DMS114 treated with DMSO at 0.1 percent for 48 hours (cell line): ENCODE results near the gene BCO1.
A peak's percentile ranks its signal among the peaks of the same experiment; 100 is the strongest.

Experiments
- DNase-seq: peaks from one replicate; lab custom pipeline; 2025; ENCODE audit not compliant: unreplicated experiment; lab: John Stamatoyannopoulos, UW

The BCO1 gene

DNA sequence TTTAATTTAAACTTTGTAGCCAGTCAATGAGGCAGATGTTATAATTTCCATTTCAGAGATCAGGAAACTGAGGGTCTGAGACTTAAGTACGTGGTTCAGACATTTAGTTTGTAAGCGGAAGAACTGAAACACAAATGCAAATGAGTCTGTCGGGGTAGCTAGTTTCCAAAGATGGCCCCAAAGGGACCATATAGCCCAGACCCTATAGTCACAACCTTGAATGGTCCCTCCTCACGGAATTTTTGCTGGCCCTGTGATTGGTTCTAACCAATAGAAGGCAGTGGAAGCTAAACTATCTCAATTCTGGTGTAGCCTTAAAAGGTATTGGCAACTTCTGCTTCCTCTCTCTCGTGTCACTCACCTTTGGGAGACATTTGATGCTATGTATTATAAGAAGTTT lies 7.5 kb upstream of the BCO1 start:
- no peak for DNase-seq

GRCh38 chr16:81232740-81233367 lies 5.6 kb upstream of the BCO1 start:
- no peak for DNase-seq

DNA sequence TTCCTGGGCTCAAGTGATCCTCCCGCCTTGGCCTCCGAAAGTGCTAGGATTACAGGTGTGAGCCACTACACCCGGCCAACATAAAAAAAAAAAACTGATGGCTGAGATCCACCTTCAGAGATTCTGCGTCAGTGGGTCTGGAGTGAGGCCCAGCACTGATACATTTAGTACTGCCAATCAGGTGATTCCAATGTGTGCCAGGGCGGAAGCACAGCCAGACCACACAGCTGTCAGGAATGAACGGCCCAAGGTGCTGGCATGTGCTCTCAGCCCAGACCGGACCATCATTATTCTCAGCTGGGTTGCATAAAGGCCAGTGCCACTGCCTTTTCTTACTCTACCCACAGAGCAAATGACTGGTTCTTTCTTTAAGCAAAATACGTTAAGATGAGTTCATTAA lies 1.2 kb upstream of the BCO1 start:
- DNase-seq, result no peak

DNA sequence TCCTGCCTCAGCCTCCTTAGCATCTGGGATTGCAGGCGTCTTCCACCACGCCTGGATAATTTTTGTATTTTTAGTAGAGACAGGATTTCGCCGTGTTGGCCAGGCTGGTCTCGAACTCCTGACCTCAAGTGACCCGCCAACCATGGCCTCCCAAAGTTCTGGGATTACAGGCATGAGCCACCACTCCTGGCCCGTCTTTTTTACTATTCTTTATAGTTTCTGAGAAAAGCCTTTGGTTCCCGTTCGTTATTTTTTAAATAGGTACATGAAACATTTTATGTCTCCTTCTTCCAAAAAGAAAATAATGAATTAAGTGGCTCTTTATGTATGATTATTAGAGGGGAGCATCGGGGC lies 570 bp upstream of the BCO1 start:
- no peak for DNase-seq

DNA sequence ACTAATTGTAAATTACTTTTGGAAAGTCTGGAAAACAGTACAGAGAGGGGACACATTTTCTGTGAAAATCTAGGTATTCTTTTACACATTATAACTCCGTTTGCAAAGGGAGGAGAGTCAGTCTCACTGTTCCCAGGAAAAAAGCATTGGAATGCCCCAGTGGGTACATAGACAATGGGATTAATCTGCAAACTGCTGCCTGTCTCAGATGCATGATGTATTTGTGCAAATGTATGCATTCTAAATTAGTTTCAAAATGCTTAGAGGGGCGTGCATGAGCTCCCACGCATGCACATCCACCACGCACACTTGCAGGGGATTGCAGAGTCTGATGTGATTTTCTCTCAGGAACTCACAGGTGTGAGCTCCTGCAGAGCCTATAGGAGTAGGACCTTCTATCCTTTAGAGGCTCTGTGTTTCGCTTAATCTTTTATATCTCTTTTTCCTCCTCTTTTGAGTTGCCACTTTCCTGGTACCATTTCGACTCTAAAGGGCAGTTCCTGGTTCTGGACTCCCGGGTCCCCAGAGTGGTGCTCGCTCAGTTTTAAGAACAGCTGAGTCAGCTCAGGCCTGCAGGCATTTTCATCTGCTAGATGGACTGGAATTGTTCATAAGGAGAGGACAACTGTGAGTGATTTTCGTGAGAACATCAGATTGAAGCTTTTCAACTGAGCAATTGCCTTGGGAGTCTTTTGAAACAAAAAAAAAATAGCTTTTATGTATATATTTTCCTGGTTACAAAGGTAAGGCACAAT lies 1.1 kb downstream of the BCO1 start:
- no peak for DNase-seq

GRCh38 chr16:81241706-81242105 lies 3.2 kb downstream of the BCO1 start:
- DNase-seq, result no peak

GRCh38 chr16:81242977-81243618 lies 4.6 kb downstream of the BCO1 start:
- no peak for DNase-seq

DNA sequence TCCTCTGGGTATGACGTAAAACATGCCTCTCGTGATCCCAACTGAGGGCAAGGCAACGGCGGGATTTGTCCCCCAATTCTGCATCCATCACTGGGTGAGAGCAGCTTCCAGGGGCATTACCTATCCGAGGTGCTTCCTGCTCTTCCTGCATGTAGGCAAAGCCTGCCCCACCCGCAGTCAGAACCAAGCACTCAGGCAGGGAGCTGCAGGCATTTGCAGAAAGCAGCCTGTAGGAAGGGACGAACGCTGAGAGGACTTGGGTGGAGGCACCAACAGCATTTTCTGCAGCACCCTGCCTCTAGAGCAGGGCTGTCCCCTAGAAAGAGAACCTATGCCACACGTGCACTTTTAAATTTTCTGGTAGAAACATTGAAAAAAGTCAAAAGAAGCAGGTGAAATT lies 5.5 kb downstream of the BCO1 start:
- DNase-seq, result no peak

- DNase-seq, result no peak
Measured at GRCh38 chr16:81251871-81252270, 13.4 kb downstream of the BCO1 start.

- no peak for DNase-seq
Measured at GRCh38 chr16:81253141-81253540, 14.7 kb downstream of the BCO1 start.

GRCh38 chr16:81254922-81255526 lies 16.5 kb downstream of the BCO1 start:
- no peak for DNase-seq

DNA sequence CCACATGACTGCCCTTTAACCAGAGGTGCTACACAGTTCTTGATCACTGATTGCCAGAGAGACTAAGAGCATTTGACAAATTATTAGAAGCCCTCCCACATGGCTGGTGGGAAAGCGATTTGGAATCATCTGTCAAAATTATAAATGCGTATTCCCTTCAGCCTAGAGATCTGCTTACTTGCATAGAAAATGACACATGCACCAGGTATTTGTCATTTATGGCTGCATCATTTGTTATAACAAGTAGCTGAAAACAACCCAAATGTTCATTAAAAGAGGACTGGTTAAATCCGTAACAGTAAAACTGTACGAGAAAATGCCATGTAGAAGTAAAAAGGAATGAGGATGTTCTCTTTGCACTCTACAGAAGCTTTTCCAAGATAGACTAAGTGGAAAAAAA lies 21.4 kb downstream of the BCO1 start:
- DNase-seq, result no peak

DNA sequence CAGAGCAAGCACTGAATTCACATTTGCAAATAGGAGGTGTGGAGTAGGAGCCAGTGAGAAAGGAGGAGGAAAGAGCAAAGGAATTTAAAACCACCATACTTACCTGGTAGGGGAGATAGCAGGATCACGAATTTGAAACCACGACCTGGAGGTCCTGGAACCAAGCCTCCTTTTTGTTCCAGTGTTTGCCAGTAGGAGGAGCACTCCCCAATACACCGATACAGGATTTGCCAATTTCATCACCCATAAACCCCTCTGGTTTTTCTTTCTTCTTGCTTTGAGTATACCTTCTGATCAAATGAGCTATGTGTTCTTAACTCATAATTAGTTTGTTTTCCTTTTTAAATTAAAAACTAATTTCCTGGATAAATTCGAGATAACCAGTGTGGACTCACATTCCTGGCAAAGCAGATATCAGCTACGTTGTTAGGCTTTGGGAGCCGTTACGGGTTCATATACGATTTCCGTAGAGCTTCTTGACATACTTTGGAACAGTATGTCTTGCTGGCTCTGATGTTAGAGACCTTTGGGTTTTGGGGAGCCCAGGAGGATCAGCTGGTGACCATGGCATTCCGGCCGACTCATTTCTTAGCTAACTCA lies 22.7 kb downstream of the BCO1 start:
- no peak for DNase-seq

DNA sequence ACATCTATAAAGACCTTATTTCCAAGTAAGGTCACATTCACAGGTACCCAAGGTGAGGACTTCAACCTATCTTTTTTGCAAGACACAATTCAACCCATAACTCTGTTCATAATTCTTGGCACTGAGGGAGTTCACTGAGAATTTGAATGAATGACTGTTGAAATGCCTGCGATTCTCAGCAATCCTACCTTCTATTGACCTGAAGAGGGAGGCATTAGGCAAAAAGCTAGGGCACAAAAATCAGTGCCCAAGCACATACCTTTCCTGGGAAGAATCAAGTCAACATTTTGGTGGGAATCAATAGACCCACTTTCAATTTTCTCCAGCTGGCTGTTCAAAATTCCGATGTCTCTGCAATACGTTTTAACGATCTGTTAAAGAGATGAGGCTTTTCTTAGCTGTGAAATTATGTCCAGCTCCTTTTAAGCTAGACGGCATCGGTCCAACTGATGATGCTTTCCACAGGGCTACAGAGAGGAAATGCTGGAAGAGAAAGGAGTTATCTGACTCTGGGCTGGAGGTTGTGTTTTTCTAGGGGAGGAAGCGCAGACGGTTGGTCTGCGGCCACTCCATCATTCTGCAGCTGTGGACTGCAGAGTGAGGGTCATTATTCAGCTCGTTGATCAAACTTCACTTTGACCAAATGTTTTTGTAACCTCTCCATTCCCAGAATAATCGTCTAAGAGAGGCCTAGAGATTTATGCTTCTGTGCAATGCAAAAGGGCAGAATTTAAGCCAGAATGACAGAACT lies 25.2 kb downstream of the BCO1 start:
- DNase-seq, result peak; percentile 72

- DNase-seq, result no peak
Measured at GRCh38 chr16:81264386-81264785, 25.9 kb downstream of the BCO1 start.

DNA sequence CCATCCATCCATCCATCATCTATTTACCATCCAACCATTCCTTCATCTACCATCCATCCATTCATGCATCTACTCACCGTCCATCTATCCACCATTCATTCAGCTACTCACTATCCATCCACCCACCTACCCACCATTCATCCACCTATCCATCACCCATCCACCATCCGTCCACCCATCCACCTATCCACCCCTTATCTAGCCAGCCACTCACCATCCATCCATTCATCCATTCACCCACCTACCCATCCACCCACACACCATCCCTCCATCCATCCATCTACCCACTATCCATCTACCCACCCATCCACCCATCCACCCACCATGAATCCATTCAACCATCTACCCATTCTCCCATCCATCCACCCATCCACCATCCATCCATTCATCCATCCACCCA lies 26.6 kb downstream of the BCO1 start:
- DNase-seq, result no peak

DNA sequence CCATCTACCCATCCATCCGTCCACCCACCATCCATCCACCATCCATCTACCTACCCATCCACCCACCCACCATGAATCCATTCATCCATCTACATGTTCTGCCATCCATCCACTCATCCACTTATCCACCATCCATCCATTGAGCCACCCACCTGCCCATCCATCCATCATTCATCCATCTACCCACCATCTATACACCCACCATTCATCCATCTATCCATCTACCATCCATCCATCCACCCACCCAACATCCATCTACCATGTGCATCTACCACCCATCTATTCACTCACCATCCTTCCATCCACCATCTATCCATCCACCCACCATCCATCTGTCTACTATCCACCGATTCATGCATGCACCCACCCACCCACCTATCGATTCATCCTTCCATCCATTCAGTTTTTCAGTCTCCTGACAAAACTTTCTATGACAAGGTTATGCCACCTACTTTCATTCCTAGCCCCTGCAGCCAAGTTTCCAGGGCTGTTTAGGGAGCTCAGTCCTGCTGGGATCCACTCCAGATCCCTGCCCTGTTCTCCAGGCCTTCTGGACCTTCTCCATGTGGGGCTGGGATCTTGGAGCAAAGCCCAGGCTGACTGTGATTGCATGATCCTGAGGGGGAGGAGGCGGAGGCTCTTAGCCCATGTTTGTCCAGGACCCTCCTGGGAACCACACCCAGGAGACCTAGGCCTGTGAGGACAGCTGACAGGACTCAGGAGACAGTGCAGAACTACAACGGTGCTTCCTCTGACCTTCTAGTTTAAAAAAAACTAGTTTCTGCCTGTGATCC lies 27.4 kb downstream of the BCO1 start:
- no peak for DNase-seq

DNA sequence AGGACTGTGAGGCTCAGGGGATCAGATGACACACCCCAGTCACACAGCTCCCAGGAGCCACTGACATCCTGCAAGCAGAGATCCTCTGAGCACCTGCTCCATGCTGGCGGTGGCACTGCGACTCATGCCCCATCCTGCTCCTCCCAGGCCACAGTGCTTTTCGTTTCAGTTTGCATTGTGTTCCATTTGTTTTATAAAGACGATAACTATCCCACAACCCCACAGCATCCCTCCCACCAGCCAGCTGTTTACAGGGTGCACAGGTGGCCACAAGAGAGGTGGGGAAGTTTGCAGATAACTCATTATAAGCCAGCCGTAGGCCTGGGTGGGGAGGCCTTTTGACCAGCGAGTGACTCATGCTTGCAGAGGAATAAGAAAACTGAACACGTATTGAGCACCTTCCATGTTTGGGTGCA lies 28.2 kb downstream of the BCO1 start:
- DNase-seq, result no peak

DNA sequence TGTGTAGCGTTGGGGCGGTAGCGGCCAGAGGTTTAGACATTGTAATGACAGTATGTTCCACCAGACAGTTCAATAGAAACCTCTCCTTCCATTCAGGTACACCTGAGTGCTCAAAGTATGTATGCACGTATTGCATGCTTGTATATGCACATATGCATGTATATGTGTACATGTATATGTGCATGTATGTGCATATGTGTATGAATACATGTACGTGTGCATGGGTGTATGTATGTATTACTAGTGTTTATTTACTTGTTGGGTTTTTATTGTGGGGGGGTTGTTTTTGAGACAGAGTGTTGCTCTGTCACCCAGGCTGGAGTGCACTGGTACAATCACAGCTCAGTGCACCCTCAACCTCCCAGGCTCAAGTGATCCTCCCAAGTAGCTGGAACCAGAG lies 30.0 kb downstream of the BCO1 start:
- DNase-seq, result no peak
